Measurements from ENCODE around the gene GPN1.

GPN1 gene

DNA sequence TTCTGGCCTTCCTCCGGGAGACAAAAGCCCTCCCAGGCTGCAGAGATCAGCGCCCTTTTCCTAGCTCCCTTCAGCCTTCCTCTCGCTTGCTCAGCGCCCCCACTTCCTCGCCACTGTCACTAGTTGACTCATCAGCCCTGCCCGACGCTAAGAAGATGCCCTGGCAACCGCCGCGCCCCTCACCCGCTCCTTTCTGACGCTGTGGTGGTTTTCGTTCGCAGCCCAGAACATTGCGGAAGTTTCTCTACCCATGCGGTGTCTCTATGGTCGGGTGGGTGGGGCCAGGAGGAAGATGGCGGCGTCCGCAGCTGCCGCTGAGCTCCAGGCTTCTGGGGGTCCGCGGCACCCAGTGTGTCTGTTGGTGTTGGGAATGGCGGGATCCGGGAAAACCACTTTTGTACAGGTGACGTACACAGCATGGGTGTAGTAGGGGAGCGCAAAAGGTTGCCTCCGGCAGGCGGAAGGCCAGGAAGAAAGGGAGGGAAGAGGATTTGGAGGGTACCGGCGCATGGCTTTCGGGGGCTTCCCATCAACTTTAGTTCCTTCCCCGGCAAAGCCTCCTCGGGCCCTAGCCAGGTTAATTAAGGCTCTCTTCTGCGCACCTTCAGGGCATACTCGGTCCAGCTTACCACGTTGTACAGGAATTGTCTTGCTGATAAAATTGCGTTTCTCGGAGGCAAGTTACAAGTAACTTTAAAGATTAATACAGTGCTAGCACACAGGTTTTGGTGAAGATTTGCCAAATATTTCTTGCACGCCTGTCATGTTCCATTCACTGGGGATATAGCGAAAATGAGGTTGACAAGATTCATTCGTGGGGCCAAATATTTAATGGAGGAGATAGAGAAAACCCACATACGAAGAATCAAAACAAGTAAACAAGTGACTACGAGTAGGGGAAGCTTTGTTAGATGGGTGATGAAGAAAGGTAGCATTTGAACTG is at the start of gene GPN1, which contains the start of gene CCDC121:
Gene GPN1 (plus strand): TSS at position 284 of the 943 bp plus-strand sequence. CDS start 9 bp downstream, at position 293.
Gene CCDC121 (minus strand): TSS at position 246 of the 943 bp plus-strand sequence. CDS start 1,213 bp downstream, outside the sequence.
- TF ChIP-seq, protein P1, sequence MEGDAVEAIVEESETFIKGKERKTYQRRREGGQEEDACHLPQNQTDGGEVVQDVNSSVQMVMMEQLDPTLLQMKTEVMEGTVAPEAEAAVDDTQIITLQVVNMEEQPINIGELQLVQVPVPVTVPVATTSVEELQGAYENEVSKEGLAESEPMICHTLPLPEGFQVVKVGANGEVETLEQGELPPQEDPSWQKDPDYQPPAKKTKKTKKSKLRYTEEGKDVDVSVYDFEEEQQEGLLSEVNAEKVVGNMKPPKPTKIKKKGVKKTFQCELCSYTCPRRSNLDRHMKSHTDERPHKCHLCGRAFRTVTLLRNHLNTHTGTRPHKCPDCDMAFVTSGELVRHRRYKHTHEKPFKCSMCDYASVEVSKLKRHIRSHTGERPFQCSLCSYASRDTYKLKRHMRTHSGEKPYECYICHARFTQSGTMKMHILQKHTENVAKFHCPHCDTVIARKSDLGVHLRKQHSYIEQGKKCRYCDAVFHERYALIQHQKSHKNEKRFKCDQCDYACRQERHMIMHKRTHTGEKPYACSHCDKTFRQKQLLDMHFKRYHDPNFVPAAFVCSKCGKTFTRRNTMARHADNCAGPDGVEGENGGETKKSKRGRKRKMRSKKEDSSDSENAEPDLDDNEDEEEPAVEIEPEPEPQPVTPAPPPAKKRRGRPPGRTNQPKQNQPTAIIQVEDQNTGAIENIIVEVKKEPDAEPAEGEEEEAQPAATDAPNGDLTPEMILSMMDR (IDR thresholded peaks at IDR 0.05; ENCODE audit: low read depth, low read length) = no peak
- no peak for TF ChIP-seq EZH2phosphoT487 (IDR thresholded peaks at IDR 0.05; ENCODE audit: low read depth)
- Histone ChIP-seq H3K27me3 (ENCODE audit: low read depth, low read length) (no peaks in the 10 kb centered on the region), H2AFZ (ENCODE audit: low read depth, low read length) (peak within 1 kb of the TSS; percentile 96), H4K20me1 (ENCODE audit: insufficient read depth, low read length) (no peaks in the 10 kb centered on the region), H3K4me3 (ENCODE audit: low read length) (peak within 1 kb of the TSS; percentile 87), H3K9me3 (ENCODE audit: insufficient read depth, low read length) (no peaks in the 10 kb centered on the region), H3K79me2 (ENCODE audit: low read length) (peaks cover 11% of the 10 kb centered on the region), H3K4me2 (ENCODE audit: low read length) (peak within 1 kb of the TSS; percentile 92), H3K27ac (ENCODE audit: low read length) (peak within 1 kb of the TSS; percentile 31; the same call in 1 of the 2 replicates), H3K9ac (ENCODE audit: low read length) (peak within 1 kb of the TSS; percentile 87), H3K36me3 (replicated peaks; ENCODE audit: low read depth, low read length) (peaks cover 17% of the 10 kb centered on the region), H3K4me1 (ENCODE audit: low read length) (peaks cover 15% of the 10 kb centered on the region)

- no peak overlapping the region for H3K4me2 ChIP-seq (ENCODE audit: low read length)
- TF ChIP-seq, protein P1 (IDR thresholded peaks at IDR 0.05; ENCODE audit: low read depth, low read length) = no peak
- no peak for TF ChIP-seq EZH2phosphoT487 (IDR thresholded peaks at IDR 0.05; ENCODE audit: low read depth)
- peaks cover 18% of the 10 kb centered on the region for H3K4me1 ChIP-seq (ENCODE audit: low read length)
- peaks cover 15% of the 10 kb centered on the region for H4K20me1 ChIP-seq (ENCODE audit: insufficient read depth, low read length)
- H3K9me3 ChIP-seq (ENCODE audit: insufficient read depth, low read length) = 0 out of 2 replicates have a peak, but pooled peaks cover 9% of the 10 kb centered on the region
- H3K36me3 ChIP-seq (replicated peaks; ENCODE audit: low read depth, low read length) = peaks cover 7% of the 10 kb centered on the region
- H3K4me3 ChIP-seq (ENCODE audit: low read length) = no peak overlapping the region
- peaks cover 37% of the 10 kb centered on the region for H3K79me2 ChIP-seq (ENCODE audit: low read length)
- H3K9ac ChIP-seq (ENCODE audit: low read length) = no peak overlapping the region
- H2AFZ ChIP-seq (ENCODE audit: low read depth, low read length) = no peak overlapping the region
- H3K27ac ChIP-seq (ENCODE audit: low read length) = no peak overlapping the region
- H3K27me3 ChIP-seq (ENCODE audit: low read depth, low read length) = no peaks in the 10 kb centered on the region
These were observed 47.3 kb upstream of the GPN1 start for GRCh38 chr2:27581417-27582128.

DNA sequence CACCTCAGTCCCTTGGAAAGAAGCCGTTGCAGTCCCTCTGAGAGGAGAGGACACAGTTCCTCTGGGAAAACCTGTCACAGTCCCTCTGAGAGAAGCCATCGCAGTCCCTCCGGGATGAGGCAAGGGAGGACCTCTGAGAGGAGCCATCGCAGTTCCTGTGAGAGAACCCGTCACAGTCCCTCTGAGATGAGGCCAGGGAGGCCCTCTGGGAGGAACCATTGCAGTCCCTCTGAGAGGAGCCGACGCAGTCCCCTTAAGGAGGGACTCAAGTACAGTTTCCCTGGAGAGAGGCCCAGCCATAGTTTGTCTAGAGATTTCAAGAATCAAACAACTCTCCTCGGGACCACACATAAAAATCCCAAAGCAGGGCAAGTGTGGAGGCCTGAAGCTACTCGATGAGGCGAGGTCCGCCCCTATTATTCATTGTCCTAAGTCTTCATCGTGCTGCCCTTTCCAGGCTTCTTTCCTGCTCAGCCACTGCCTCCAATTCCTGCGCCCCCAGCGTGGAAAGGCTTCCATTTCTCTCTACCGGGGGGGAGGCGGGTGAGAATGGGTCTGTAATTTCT is 46.6 kb upstream of the GPN1 start:
- H3K27ac ChIP-seq (ENCODE audit: low read length) = peak overlapping the region; percentile 42

More for the DNA sequence above, 46.6 kb upstream of the GPN1 start:
- Histone ChIP-seq H4K20me1 (ENCODE audit: insufficient read depth, low read length) (peaks cover 18% of the 10 kb centered on the region), H3K4me1 (ENCODE audit: low read length) (peaks cover 18% of the 10 kb centered on the region), H2AFZ (ENCODE audit: low read depth, low read length) (peak overlapping the region; percentile 95), H3K27me3 (ENCODE audit: low read depth, low read length) (no peaks in the 10 kb centered on the region), H3K4me3 (ENCODE audit: low read length) (peak overlapping the region; percentile 86), H3K9ac (ENCODE audit: low read length) (peak overlapping the region; percentile 72), H3K9me3 (ENCODE audit: insufficient read depth, low read length) (0 out of 2 replicates have a peak, but pooled peaks cover 2% of the 10 kb centered on the region), H3K79me2 (ENCODE audit: low read length) (peaks cover 43% of the 10 kb centered on the region), H3K4me2 (ENCODE audit: low read length) (peak overlapping the region; percentile 95), H3K36me3 (replicated peaks; ENCODE audit: low read depth, low read length) (peaks cover 7% of the 10 kb centered on the region)
- TF ChIP-seq EZH2phosphoT487 (IDR thresholded peaks at IDR 0.05; ENCODE audit: low read depth) = no peak
- TF ChIP-seq, protein P1 (IDR thresholded peaks at IDR 0.05; ENCODE audit: low read depth, low read length) = no peak

Measured in OCI-LY3 (cell line).